Stimulated activated naive CD8-positive, alpha-beta T cell treated with anti-CD3 and anti-CD28 coated beads, Interleukin-15, amount 100 ng/mL, for 72 hours (primary cell): ENCODE data around the gene CLIC4.
"Not testable (repeated sequence)": the region's sequence is repeated elsewhere in the genome, so short reads cannot be mapped to it uniquely, and the experiment has no call there.

Experiments
- ATAC-seq: fragments of 150-1000 bp; cut with Tn5 transposase; 2 replicates; pipeline ENCODE4 v1.10.0; 2021; ENCODE audit warnings: mild to moderate bottlenecking, moderate library complexity
- DNase-seq, 2 donors: peaks; one replicate each; pipeline ENCODE4 v3.0.0; 2021 to 2022
- H3K27ac Mint-ChIP-seq, 2 donors: one replicate each; pipeline ENCODE4 v1.8.0; 2022; ENCODE audit warnings: mild to moderate bottlenecking in 2 of 2, mixed read lengths in 2 of 2, moderate library complexity in 2 of 2
- H3K27me3 Mint-ChIP-seq: one replicate; pipeline ENCODE4 v1.8.0; 2022; ENCODE audit warnings: mixed read lengths
- H3K4me1 Mint-ChIP-seq: one replicate; pipeline ENCODE4 v1.8.0; 2022; ENCODE audit warnings: mild to moderate bottlenecking, mixed read lengths
- H3K4me3 Mint-ChIP-seq, 2 donors: one replicate each; pipeline ENCODE4 v1.8.0; 2022; ENCODE audit warnings: mild to moderate bottlenecking in 2 of 2, mixed read lengths in 2 of 2, moderate library complexity in 1 of 2
- H3K9me3 Mint-ChIP-seq, 2 donors: one replicate each; pipeline ENCODE4 v1.8.0; 2022; ENCODE audit warnings: mixed read lengths in 2 of 2

CLIC4 gene

GRCh38 chr1:24874611-24875234 is 129.5 kb downstream of the CLIC4 start:
- Mint-ChIP-seq H3K27me3 (no peaks in the 10 kb centered on the region), H3K9me3 (no peaks in the 10 kb centered on the region), H3K4me1 (peaks cover 20% of the 10 kb centered on the region), H3K27ac (no peak overlapping the region), H3K4me3 (no peak overlapping the region)
- ATAC-seq (no peak), DNase-seq (no peak)

DNA sequence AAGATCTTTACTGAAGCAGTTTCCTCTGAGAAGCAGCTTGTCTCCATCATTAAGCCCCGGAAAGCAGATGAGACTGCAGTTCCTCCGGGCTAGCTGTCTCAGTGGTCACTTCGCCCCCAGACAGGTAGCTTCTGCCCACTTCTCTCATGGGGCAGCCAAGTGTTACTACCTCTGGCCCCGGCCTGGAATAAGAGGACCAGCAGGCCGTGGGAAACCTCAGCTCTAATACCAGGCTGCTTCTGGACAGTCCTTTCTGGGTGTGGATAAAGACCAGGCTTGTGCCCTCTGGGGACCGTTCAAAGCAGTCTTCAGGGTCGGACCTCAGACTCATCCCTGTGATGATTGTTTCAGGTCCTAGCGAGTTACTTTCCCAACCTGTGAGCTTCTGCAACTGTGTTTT is 130.0 kb downstream of the CLIC4 start:
- Mint-ChIP-seq H3K4me3 (no peak overlapping the region), H3K4me1 (peaks cover 19% of the 10 kb centered on the region), H3K27ac (no peak overlapping the region), H3K9me3 (no peaks in the 10 kb centered on the region), H3K27me3 (no peaks in the 10 kb centered on the region)
- ATAC-seq (no peak), DNase-seq (peak in 1 of 2 donors; percentile 2)

- Mint-ChIP-seq H3K27ac (no peak overlapping the region), H3K4me1 (peaks cover 11% of the 10 kb centered on the region), H3K4me3 (no peak overlapping the region), H3K9me3 (no peaks in the 10 kb centered on the region), H3K27me3 (no peaks in the 10 kb centered on the region)
- DNase-seq (no peak), ATAC-seq (no peak)
These were observed 130.8 kb downstream of the CLIC4 start for GRCh38 chr1:24875991-24876506.

GRCh38 chr1:24878045-24878444 is 132.8 kb downstream of the CLIC4 start:
- Mint-ChIP-seq H3K4me3 (no peak overlapping the region), H3K27ac (no peak overlapping the region), H3K9me3 (peaks cover 1 to 3% of the 10 kb centered on the region in 2 donors), H3K4me1 (no peaks in the 10 kb centered on the region), H3K27me3 (no peaks in the 10 kb centered on the region)
- ATAC-seq (no peak), DNase-seq (no peak)

GRCh38 chr1:24878775-24879742 is 133.8 kb downstream of the CLIC4 start:
- peak in 1 of 2 donors; percentile 3 for DNase-seq
- H3K9me3 Mint-ChIP-seq, result peaks cover 8 to 11% of the 10 kb centered on the region in 2 donors

DNA sequence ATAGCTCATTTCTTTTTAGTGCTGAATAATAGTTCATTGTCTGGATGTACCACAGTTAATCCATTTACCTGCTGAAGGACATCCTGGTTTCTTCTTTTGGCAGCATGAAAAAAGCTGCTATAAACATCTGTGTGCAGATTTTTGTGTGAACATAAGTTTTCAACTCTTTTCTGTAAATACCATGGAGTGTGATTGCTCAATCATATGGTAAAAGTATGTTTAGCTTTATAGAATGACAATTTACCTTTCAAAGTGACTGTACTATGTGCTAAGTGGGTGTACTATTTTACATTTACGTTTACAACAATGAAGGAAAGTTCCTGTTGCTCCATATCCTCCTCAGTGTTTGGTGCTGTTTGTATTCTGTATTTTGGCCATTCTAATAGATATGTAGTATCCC is 135.8 kb downstream of the CLIC4 start:
- Mint-ChIP-seq H3K27me3 (no peaks in the 10 kb centered on the region), H3K4me3 (no peak overlapping the region), H3K27ac (no peak overlapping the region), H3K4me1 (no peaks in the 10 kb centered on the region), H3K9me3 (peaks cover 14 to 22% of the 10 kb centered on the region in 2 donors)
- ATAC-seq (no peak), DNase-seq (no peak)

More at GRCh38 chr1:24878775-24879742, 133.8 kb downstream of the CLIC4 start:
- no peaks in the 10 kb centered on the region for H3K4me1 Mint-ChIP-seq
- H3K27ac Mint-ChIP-seq, result no peak overlapping the region
- no peaks in the 10 kb centered on the region for H3K27me3 Mint-ChIP-seq
- H3K4me3 Mint-ChIP-seq, result no peak overlapping the region
- ATAC-seq, result no peak

DNA sequence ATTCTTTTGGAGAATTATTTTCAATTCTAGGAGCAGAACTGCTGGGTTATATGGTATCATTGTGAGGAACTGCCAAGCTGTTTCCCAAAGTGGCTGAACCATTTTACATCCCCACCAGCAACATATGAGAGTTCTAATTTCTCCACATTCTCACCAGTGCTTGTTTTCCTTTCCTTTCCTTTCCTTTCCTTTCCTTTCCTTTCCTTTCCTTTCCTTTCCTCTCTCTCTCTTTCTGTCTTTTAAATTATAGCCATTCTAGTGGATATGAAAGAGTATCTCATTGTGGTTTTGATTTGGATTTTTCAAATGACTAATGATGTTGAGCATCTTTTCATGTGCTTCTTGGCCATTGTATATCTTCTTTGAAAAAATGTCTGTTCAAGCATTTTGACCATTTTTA is 139.5 kb downstream of the CLIC4 start:
- Mint-ChIP-seq H3K4me1 (no peaks in the 10 kb centered on the region), H3K4me3 (no peak overlapping the region), H3K27me3 (peaks cover 5% of the 10 kb centered on the region), H3K9me3 (peaks cover 14 to 22% of the 10 kb centered on the region in 2 donors), H3K27ac (no peak overlapping the region)
- ATAC-seq (no peak), DNase-seq (no peak)

GRCh38 chr1:24886241-24886640 is 141.0 kb downstream of the CLIC4 start:
- peaks cover 14 to 29% of the 10 kb centered on the region in 2 donors for H3K9me3 Mint-ChIP-seq
- H3K4me3 Mint-ChIP-seq, result no peak overlapping the region
- ATAC-seq (no peak), DNase-seq (no peak)
- peaks cover 5% of the 10 kb centered on the region for H3K27me3 Mint-ChIP-seq
- no peaks in the 10 kb centered on the region for H3K4me1 Mint-ChIP-seq
- no peak overlapping the region for H3K27ac Mint-ChIP-seq

DNA sequence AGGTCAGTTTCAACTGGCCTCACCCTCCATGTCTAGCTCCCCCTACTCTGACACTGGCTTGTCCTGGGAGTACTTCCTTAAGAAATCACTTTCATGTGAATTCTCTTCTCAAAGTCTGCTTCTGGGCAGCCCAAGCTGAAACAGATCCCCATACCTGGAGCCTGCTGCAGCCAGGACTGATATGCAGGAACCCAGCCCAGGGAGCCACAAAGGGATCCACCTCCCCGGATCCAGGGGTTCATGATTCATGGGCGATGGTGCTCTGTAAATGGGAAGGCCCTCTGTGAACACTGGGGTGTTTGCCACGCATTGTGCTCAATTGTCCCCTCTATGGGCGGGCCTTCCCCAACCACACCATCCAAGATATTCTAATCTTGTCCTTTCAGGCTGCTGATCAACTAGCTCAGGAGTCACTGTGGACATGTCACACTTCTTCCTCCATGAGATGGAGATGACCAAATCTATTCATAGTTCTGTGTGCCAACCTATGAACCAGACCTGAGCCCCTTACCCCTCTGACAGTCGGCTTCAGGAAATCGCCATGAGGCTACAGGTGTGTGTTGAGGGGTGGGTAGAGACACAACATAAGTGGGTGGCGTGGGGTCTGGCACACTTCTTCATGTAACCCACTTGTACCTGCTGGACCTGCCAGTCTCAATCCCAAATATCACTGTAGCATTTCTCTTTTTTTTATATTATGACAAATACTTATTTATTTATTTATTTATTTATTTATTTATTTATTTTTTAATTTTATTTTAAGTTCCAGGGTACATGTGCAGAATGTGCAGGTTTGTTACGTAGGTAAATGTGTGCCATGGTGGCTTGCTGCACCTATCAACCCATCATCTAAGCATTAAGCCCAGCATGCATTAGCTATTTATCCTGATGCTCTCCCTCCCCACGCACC is 143.1 kb downstream of the CLIC4 start:
- no peaks in the 10 kb centered on the region for H3K4me1 Mint-ChIP-seq
- no peak overlapping the region for H3K27ac Mint-ChIP-seq
- DNase-seq, result peak in 1 of 2 donors; percentile 3
- H3K27me3 Mint-ChIP-seq, result peaks cover 5% of the 10 kb centered on the region
- H3K4me3 Mint-ChIP-seq, result no peak overlapping the region
- ATAC-seq, result no peak
- H3K9me3 Mint-ChIP-seq, result peaks cover 21 to 44% of the 10 kb centered on the region in 2 donors

DNA sequence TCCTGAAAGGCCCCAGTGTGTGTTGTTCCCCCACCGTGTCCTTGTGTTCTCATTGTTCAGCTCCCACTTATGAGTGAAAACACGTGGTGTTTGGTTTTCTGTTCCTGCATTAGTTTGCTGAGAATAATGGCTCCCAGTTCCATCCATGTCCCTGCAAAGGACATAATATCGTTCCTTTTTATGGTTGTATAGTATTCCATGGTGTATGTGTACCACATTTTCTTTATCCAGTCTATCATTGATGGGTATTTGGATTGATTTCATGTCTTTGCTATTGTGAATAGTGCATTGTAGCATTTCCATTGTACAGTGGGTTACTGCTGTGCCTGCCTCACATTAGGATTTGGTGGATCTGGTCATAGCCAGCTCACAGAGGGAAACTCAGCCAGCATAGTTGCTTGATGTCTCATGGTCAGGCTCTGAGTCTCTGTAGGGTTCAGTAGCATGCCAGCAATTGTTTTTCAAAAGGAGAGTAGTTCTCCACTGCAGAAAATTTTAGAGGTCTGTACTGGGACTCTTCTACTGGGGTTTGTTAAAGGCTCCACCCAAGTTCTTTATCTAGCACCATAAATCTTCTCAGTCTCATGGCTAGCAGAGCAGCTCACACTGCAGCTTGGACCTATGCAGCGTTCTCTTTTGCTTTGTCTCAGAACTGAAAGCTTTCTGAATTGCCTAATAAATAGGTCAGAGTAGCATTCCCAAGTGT is 143.9 kb downstream of the CLIC4 start:
- H3K9me3 Mint-ChIP-seq, result peaks cover 16 to 39% of the 10 kb centered on the region in 2 donors
- ATAC-seq (no peak), DNase-seq (no peak)
- H3K4me1 Mint-ChIP-seq, result no peaks in the 10 kb centered on the region
- peaks cover 5% of the 10 kb centered on the region for H3K27me3 Mint-ChIP-seq
- no peak overlapping the region for H3K4me3 Mint-ChIP-seq
- H3K27ac Mint-ChIP-seq, result peak overlapping the region in 1 of 2 donors; percentile 45

GRCh38 chr1:24890887-24891286 is 145.6 kb downstream of the CLIC4 start:
- Mint-ChIP-seq H3K4me1 (no peaks in the 10 kb centered on the region), H3K4me3 (no peak overlapping the region)

DNA sequence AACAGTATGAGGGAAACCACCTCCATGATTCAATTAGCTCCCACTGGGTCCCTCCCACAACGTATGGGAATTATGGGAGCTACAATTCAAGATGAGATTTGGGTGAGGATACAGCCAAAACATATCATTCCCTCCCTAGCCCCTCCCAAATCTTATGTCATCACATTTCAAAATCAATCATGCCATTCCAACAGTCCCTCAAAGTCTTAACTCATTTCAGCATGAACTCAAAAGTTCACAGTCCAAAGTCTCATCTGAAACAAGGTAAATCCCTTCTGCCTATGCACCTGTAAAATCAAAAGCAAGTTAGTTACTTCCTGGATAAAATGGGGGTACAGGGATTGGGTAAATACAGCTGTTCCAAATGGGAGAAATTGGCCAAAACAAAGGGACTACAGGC is 146.1 kb downstream of the CLIC4 start:
- not testable (repeated sequence) for DNase-seq, ATAC-seq, H3K27me3 Mint-ChIP-seq, H3K27ac Mint-ChIP-seq, H3K4me1 Mint-ChIP-seq, H3K4me3 Mint-ChIP-seq
- peaks cover 11 to 28% of the 10 kb centered on the region in 2 donors for H3K9me3 Mint-ChIP-seq

More at GRCh38 chr1:24890887-24891286, 145.6 kb downstream of the CLIC4 start:
- H3K27me3 Mint-ChIP-seq, result peaks cover 5% of the 10 kb centered on the region
- H3K9me3 Mint-ChIP-seq, result peaks cover 11 to 28% of the 10 kb centered on the region in 2 donors
- no peak for ATAC-seq
- H3K27ac Mint-ChIP-seq, result no peak overlapping the region
- no peak for DNase-seq

DNA sequence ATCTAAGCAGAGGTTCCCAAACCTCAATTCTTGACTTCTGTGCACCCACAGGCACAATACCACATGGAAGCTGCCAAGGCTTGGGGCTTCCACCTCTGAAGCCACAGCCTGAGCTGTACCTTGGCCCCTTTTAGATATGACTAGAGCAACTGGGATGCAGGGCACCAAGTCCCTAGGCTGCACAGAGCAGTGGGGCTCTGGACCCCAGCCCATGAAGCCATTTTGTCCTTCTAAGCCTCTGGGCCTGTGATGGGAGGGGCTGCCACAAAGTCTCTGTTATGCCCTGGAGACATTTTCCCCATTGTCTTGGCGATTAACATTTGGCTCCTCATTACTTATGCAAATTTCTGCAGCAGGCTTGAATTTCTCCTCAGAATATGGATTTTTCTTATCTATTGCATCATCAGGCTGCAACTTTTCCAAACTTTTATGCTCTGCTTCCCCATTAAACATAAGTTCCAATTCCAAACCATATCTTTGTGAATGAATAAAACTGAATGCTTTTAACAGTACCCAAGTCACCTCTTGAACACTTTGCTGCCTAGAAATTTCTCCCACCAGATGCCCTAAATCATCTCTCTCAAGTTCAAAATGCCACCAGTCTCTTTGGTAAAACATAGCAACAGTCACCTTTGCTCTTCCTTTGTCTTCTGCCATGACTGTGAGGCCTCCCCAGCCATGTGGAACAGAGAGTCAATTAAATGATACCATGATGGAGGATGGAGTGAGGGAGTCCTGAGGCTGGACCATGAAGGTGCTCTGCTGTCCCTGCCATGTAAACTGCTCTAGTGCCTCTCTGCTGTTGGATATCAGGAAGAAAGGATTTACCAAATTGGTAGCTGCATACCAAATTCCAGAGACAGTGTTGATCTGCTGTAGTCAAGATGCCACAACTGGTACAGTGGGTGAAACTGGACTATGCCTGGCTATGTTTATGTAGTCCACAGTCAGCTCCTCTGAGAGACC is 147.2 kb downstream of the CLIC4 start:
- ATAC-seq, result no peak
- H3K4me1 Mint-ChIP-seq, result no peaks in the 10 kb centered on the region
- H3K27ac Mint-ChIP-seq, result peak overlapping the region in 1 of 2 donors; percentile 69
- H3K4me3 Mint-ChIP-seq, result no peak overlapping the region
- peaks cover 11 to 28% of the 10 kb centered on the region in 2 donors for H3K9me3 Mint-ChIP-seq
- H3K27me3 Mint-ChIP-seq, result no peaks in the 10 kb centered on the region
- peak in 1 of 2 donors; percentile 4 for DNase-seq
